ENCODE measurements around the gene GPR27.

The GPR27 gene

GRCh38 chr3:71742621-71743020 lies 11.0 kb upstream of the GPR27 start:
- FAIRE-seq (no peak), DNase-seq (ENCODE audit: insufficient read length) (no peak)
- no peak for TF ChIP-seq TAF1 (IDR thresholded peaks at IDR 0.05; ENCODE audit: borderline replicate concordance, low read depth, low read length)

- FAIRE-seq = no peak
- no peak for TF ChIP-seq TAF1 (IDR thresholded peaks at IDR 0.05; ENCODE audit: borderline replicate concordance, low read depth, low read length)
- no peak for TF ChIP-seq POLR2A (IDR thresholded peaks at IDR 0.05; ENCODE audit: low read depth, low read length)
- no peak for TF ChIP-seq POLR2AphosphoS5 (IDR thresholded peaks at IDR 0.05; ENCODE audit: low read depth, low read length)
These were observed 8.9 kb upstream of the GPR27 start for GRCh38 chr3:71744738-71745137.

GRCh38 chr3:71751602-71752001 lies 2.1 kb upstream of the GPR27 start:
- TF ChIP-seq POLR2A (IDR thresholded peaks at IDR 0.05; ENCODE audit: low read depth, low read length) (no peak), TAF1 (IDR thresholded peaks at IDR 0.05; ENCODE audit: borderline replicate concordance, low read depth, low read length) (no peak), POLR2AphosphoS5 (IDR thresholded peaks at IDR 0.05; ENCODE audit: low read depth, low read length) (no peak)
- FAIRE-seq (no peak), DNase-seq (ENCODE audit: insufficient read length) (no peak)

More at GRCh38 chr3:71744738-71745137, 8.9 kb upstream of the GPR27 start:
- DNase-seq (ENCODE audit: insufficient read length) = no peak

GRCh38 chr3:71752831-71753700 lies 589 bp upstream of the GPR27 start:
- DNase-seq (ENCODE audit: insufficient read length) = no peak
- TF ChIP-seq POLR2AphosphoS5 (IDR thresholded peaks at IDR 0.05; ENCODE audit: low read depth, low read length) (no peak), TAF1 (IDR thresholded peaks at IDR 0.05; ENCODE audit: borderline replicate concordance, low read depth, low read length) (no peak), POLR2A (IDR thresholded peaks at IDR 0.05; ENCODE audit: low read depth, low read length) (no peak)
- FAIRE-seq = no peak

- DNase-seq (ENCODE audit: insufficient read length) (no peak), FAIRE-seq (no peak)
- TF ChIP-seq POLR2AphosphoS5 (IDR thresholded peaks at IDR 0.05; ENCODE audit: low read depth, low read length) (no peak), TAF1 (IDR thresholded peaks at IDR 0.05; ENCODE audit: borderline replicate concordance, low read depth, low read length) (no peak), POLR2A (IDR thresholded peaks at IDR 0.05; ENCODE audit: low read depth, low read length) (no peak)
These were observed 1.1 kb downstream of the GPR27 start for GRCh38 chr3:71754610-71755253.

- FAIRE-seq (no peak), DNase-seq (ENCODE audit: insufficient read length) (no peak)
- TF ChIP-seq POLR2AphosphoS5 (IDR thresholded peaks at IDR 0.05; ENCODE audit: low read depth, low read length) (no peak), TAF1 (IDR thresholded peaks at IDR 0.05; ENCODE audit: borderline replicate concordance, low read depth, low read length) (no peak), POLR2A (IDR thresholded peaks at IDR 0.05; ENCODE audit: low read depth, low read length) (no peak)
These were observed 4.4 kb downstream of the GPR27 start for GRCh38 chr3:71758091-71758490.

- no peak for FAIRE-seq
- DNase-seq (ENCODE audit: insufficient read length) = no peak
- no peak for TF ChIP-seq TAF1 (IDR thresholded peaks at IDR 0.05; ENCODE audit: borderline replicate concordance, low read depth, low read length)
- TF ChIP-seq POLR2AphosphoS5 (IDR thresholded peaks at IDR 0.05; ENCODE audit: low read depth, low read length) = no peak
- no peak for TF ChIP-seq POLR2A (IDR thresholded peaks at IDR 0.05; ENCODE audit: low read depth, low read length)
These were observed 5.7 kb downstream of the GPR27 start for GRCh38 chr3:71759401-71759800.

- DNase-seq (ENCODE audit: insufficient read length) = no peak
- no peak for FAIRE-seq
- TF ChIP-seq TAF1 (IDR thresholded peaks at IDR 0.05; ENCODE audit: borderline replicate concordance, low read depth, low read length) (no peak), POLR2AphosphoS5 (IDR thresholded peaks at IDR 0.05; ENCODE audit: low read depth, low read length) (no peak), POLR2A (IDR thresholded peaks at IDR 0.05; ENCODE audit: low read depth, low read length) (no peak)
These were observed 6.5 kb downstream of the GPR27 start for GRCh38 chr3:71760140-71760539.

GRCh38 chr3:71763426-71763825 lies 9.8 kb downstream of the GPR27 start:
- DNase-seq (ENCODE audit: insufficient read length) (no peak), FAIRE-seq (no peak)
- TF ChIP-seq TAF1 (IDR thresholded peaks at IDR 0.05; ENCODE audit: borderline replicate concordance, low read depth, low read length) = no peak
- no peak for TF ChIP-seq POLR2AphosphoS5 (IDR thresholded peaks at IDR 0.05; ENCODE audit: low read depth, low read length)
- TF ChIP-seq POLR2A (IDR thresholded peaks at IDR 0.05; ENCODE audit: low read depth, low read length) = no peak

- DNase-seq (ENCODE audit: insufficient read length) (no peak), FAIRE-seq (no peak)
These were observed 17.5 kb downstream of the GPR27 start for GRCh38 chr3:71771126-71771525.

GRCh38 chr3:71771884-71772283 lies 18.2 kb downstream of the GPR27 start:
- no peak for FAIRE-seq
- TF ChIP-seq POLR2A (IDR thresholded peaks at IDR 0.05; ENCODE audit: low read depth, low read length) = no peak
- DNase-seq (ENCODE audit: insufficient read length) = no peak

More at GRCh38 chr3:71771126-71771525, 17.5 kb downstream of the GPR27 start:
- TF ChIP-seq POLR2AphosphoS5 (IDR thresholded peaks at IDR 0.05; ENCODE audit: low read depth, low read length) (no peak), POLR2A (IDR thresholded peaks at IDR 0.05; ENCODE audit: low read depth, low read length) (no peak), TAF1 (IDR thresholded peaks at IDR 0.05; ENCODE audit: borderline replicate concordance, low read depth, low read length) (no peak)

- DNase-seq (ENCODE audit: insufficient read length) (no peak), FAIRE-seq (no peak)
- TF ChIP-seq POLR2A (IDR thresholded peaks at IDR 0.05; ENCODE audit: low read depth, low read length) = no peak
- TF ChIP-seq POLR2AphosphoS5 (IDR thresholded peaks at IDR 0.05; ENCODE audit: low read depth, low read length) = no peak
- TF ChIP-seq TAF1 (IDR thresholded peaks at IDR 0.05; ENCODE audit: borderline replicate concordance, low read depth, low read length) = no peak
These were observed 22.9 kb downstream of the GPR27 start for GRCh38 chr3:71776538-71776937.
